Stimulated activated CD4-positive, alpha-beta T cell treated with anti-CD3 and anti-CD28 coated beads, Interleukin-15, amount 100 ng/mL, for 48 hours (primary cell): Measurements from ENCODE around the gene UGCG.
A peak's percentile ranks its signal among the peaks of the same experiment; 100 is the strongest.
"Not testable (repeated sequence)": the region's sequence is repeated elsewhere in the genome, so short reads cannot be mapped to it uniquely, and the experiment has no call there.

Experiments used
- DNase-seq, 2 donors: peaks; one replicate each; pipeline ENCODE4 v3.0.0-alpha.2; 2020; ENCODE audit warnings: low read depth in 2 of 2

Gene UGCG

GRCh38 chr9:111895996-111896941 is at the start of gene UGCG:
Gene UGCG, plus strand, starts transcription at chr9:111896814. Its CDS starts 402 bp downstream, at chr9:111897216.
- DNase-seq: peak; percentile 72 to 84

- DNase-seq: no peak
Measured at GRCh38 chr9:111851553-111851952, 45.1 kb upstream of the UGCG start.

- no peak for DNase-seq
Measured at GRCh38 chr9:111852291-111852690, 44.3 kb upstream of the UGCG start.

DNA sequence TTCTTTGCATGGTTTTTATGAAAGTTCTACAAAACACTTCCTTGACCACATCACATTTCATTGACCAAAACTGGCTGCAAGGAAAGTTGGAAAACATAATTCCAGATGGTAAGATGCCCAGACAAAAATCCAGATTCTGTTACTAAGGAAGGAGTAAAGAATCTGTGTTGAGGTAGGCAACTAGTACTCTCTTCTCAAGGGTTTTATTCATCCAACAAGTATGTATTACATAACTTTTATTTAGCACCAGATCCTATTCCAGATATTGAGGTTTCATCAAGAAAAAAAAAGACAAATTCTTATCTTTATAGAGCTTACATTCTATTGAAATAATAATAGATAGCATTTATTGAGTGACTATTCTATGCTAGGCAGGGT is 43.2 kb upstream of the UGCG start:
- no peak for DNase-seq

- no peak for DNase-seq
Measured at GRCh38 chr9:111854799-111855198, 41.8 kb upstream of the UGCG start.

DNA sequence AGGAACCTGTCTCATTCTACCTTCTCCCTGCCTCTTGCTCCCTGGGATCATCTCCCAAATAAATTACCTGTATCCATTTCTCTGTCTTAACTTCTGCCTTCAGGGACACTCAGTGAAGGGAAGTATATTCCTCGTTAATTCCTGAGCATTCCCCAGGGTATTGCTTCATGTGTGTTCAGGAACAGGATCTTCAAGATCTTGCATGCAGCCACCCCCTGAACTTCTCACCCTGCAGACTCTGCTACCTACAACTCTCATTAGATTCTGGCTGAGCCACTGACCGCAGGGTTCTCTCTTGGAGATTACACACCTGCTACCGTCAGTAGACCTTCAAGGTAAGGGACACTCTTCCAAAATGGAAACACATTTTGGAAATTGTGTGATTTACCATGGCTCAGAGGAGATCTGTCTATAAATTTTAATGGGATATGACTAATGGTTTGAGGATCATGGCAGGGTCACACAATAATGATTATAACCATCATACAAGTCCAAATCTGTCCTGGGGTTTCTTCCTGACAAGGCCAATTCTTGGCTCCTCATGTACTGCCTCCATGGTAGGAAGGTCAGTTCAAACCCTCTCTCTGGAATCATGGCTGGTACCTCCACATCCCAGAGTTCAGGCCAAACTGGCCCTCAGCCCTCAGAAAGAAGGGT is 38.9 kb upstream of the UGCG start:
- DNase-seq: no peak

- DNase-seq: no peak
Measured at GRCh38 chr9:111860443-111860842, 36.2 kb upstream of the UGCG start.

- DNase-seq: no peak
Measured at GRCh38 chr9:111863636-111864035, 33.0 kb upstream of the UGCG start.

GRCh38 chr9:111866976-111867375 is 29.6 kb upstream of the UGCG start:
- no peak for DNase-seq

GRCh38 chr9:111868475-111868874 is 28.1 kb upstream of the UGCG start:
- DNase-seq: no peak

- DNase-seq: peak; percentile 13 to 14
Measured at GRCh38 chr9:111870774-111871498, 25.7 kb upstream of the UGCG start.

GRCh38 chr9:111871499-111871855 is 25.1 kb upstream of the UGCG start:
- DNase-seq: no peak

DNA sequence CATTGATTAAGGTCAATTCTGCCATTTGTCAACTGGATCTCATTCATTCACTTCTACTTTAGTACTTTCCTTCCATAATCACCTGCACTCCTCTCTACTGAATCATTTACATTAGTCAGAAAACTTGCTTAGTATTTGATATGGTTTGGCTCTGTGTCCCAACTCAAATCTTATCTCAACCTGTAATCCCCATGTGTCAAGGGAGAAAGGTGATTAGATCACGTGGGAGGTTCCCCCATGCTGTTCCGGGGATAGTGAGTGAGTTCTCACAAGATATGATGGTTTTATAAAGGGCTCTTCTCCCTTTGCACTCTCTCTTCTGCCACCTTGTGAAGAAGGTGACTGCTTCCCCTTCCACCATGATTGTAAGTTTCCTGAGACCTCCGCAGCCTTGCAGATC is 23.7 kb upstream of the UGCG start:
- DNase-seq: no peak

DNA sequence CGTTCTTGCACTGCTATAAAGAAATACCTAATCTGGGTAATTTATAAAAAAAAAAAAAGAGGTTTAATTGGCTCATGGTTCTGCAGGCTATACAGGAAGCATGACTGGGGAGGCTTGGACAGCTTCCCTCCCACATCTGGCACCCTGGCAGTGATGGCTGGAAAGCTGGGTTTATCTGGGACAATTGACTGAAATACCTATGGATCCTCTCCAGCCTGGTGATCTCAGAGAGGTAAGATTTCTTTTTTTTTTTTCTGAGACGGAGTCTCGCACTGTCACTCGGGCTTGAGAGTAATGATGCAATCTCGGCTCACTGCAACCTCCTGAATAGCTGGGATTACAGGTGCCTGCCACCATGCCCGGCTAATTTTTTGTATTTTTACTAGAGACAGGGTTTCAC is 22.7 kb upstream of the UGCG start:
- no peak for DNase-seq

DNA sequence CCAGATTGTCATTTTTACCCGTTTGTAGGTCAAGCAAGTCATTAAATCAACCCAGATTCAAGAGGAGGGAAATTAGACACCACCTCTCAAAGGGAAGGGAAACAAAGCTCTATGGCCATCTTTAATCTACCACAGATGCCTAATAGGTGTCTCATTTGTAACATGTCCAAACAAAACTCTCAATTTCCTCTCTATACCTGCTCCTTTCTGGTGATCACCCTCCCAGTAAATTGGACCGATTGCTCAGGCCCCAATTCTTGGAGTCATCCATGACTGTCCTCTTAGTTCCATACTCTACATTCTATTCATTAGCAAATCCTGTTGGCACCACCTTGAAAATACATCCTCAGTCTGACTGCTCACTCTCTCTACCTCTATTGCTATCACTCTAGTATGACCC is 22.1 kb upstream of the UGCG start:
- DNase-seq: no peak

GRCh38 chr9:111875291-111875690 is 21.3 kb upstream of the UGCG start:
- DNase-seq: not testable (repeated sequence)

- DNase-seq: not testable (repeated sequence)
Measured at GRCh38 chr9:111875691-111876090, 20.9 kb upstream of the UGCG start.

- DNase-seq: no peak
Measured at GRCh38 chr9:111876179-111876578, 20.4 kb upstream of the UGCG start.

GRCh38 chr9:111877420-111877819 is 19.2 kb upstream of the UGCG start:
- no peak for DNase-seq

DNA sequence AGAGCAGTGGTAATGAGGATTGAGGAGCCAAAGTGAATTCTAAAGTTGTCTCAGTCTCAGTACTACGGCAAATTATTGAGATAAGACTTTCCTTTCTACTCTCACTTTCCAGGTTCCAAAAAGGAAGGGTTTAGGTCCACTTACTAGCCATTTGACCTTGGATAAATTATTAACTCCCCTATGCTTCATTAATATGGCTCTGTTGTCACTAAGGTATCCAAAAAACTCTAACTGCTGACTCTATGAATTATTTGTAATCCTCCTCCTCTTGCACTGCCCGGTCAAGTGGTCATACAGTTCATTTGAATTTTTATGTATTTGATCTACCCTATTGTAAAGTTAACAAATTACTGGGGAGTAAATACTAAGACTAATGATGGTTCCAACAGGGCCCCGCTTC is 17.7 kb upstream of the UGCG start:
- no peak for DNase-seq

DNA sequence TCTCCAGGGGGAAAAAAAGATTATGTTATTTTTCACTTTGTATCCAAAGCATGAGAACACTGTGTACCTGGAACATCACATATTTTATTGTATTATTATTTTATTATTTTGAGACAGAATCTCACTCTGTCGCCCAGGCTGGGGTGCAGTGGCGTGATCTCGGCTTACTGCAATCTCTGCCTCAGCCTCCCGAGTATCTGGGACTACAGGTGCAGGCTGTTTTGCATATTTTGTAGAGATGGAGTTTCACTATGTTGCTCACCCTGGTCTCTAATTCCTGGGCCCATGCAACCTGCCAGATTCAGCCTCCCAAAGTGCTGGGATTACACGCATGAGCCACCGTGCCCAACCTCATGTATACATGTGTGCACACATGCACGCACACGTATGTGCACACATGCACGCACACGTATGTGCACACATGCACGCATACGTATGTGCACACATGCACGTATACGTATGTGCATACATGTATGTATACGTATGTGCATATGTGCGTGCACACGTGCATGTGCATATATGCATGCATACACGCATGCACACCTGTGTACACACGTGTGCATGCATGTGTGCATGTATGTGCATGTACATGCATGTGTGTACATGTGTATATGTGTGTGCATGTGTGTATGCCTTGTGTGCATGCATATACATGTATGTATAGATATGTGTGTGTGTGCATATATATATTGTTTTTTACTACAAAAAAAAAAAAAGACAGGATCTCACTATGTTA is 9.5 kb upstream of the UGCG start:
- no peak for DNase-seq

DNA sequence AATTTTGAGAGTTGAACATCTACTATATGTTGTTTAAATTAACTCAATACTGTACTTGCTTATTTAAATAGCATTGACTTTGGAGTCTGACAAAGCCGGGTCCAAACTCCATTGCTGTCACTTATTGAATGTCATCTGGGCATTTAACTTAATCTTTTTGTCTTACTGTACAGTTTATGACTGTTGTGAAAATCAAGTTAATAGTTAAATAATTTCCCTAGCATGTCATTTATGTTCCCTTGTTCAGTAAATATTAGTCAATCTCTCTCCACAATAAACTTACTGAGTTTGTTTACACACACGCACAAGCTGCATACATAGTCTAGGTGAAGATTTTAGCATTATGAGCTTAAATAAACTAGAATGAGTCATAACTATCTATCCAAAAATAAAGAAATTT is 6.3 kb upstream of the UGCG start:
- no peak for DNase-seq
